ENCODE data around the gene PNISR.

PNISR gene

DNA sequence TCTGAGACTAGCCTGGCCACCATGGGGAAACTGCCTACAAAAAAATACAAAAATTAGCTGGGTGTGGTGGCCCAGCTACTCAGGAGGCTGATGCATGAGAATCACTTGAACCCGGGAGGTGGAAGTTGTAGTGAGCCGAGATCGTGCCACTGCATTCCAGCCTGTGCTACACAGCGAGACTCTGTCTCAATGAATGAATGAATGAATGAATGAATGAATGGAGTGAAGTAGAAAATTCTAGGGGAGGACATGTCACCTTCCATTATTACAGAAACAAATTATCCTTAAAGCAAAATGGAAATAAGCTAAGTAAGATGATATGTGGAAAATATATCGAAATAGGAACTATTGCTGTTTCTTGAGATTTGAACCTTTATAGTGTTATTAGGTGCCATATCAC is 2.9 kb upstream of the PNISR start:
- Histone ChIP-seq H3K27me3 (ENCODE audit: insufficient read depth, low read length) (no peaks in the 10 kb centered on the region), H3K9ac (ENCODE audit: low read depth, low read length) (no peak overlapping the region), H3K4me1 (ENCODE audit: insufficient read depth, low read length) (peaks cover 19% of the 10 kb centered on the region; the same call in 1 of the 2 replicates), H3K9me3 (ENCODE audit: insufficient read depth, low read depth, low read length) (no peaks in the 10 kb centered on the region), H3K36me3 (ENCODE audit: insufficient read depth, low read depth, low read length) (peaks cover 10% of the 10 kb centered on the region; the same call in 1 of the 2 replicates), H3K4me3 (ENCODE audit: low read length) (no peak overlapping the region), H3K27ac (ENCODE audit: low read length) (no peak overlapping the region)

DNA sequence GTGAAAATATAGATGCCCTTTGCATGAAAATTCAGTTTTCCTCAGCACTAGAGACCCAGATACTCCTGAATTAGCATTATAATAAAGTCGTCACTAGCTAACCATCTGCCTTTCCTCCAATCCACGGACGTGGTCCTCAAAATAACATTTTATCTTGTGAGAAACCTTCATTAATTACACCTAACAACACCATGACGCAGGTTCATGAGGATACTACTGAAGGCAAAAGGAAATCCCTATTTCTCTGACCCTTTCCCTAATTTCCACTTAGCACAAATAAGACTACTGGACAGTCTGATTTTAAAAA is 1.3 kb upstream of the PNISR start:
- Histone ChIP-seq H3K9me3 (ENCODE audit: insufficient read depth, low read depth, low read length) (no peaks in the 10 kb centered on the region), H3K4me3 (ENCODE audit: low read length) (peak overlapping the region; percentile 97), H3K27me3 (ENCODE audit: insufficient read depth, low read length) (no peaks in the 10 kb centered on the region), H3K9ac (ENCODE audit: low read depth, low read length) (peak overlapping the region; percentile 99; the same call in 1 of the 2 replicates), H3K27ac (ENCODE audit: low read length) (peak overlapping the region; percentile 81), H3K36me3 (ENCODE audit: insufficient read depth, low read depth, low read length) (peaks cover 22% of the 10 kb centered on the region), H3K4me1 (ENCODE audit: insufficient read depth, low read length) (peaks cover 19% of the 10 kb centered on the region; the same call in 1 of the 2 replicates)

DNA sequence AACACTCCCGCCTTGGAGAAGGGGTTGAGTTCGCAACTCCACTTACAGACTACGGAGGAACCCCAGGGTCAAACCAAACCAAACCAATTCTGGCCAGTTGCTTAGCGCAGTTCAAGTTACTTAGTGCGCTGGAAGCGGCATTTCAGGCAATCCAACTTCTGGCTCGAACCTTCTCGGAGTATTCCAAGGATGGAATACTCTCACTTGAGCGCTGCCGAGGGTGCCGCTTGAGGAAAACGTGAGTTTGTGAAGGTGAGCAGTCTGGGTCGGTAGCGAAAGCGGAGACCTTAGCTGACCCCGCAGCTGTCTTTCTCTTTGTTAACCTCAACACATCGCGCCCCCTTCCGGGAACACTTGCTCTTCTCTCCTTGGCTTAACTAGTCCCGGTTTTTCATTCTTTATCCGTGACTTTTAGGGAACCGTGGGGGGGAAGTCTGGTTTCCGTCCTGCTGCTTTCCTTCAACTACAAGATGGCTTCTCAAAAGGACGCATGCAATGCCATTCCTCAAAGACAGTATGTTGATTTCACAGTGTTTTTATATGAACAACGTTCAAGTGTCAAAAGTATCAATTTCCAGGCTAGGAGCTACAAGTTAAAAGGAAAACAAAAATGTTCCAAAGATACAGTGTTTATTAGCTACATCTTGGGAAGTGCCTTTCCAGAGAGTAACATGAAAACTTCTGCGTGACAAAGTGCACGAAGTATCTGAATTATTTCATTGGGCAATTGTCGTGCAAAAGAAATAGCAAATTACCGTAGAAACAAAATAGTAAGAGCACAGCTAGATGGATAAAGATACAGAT is 741 bp upstream of the PNISR start:
- Histone ChIP-seq H3K4me3 (ENCODE audit: low read length) (peak overlapping the region; percentile 97), H3K9me3 (ENCODE audit: insufficient read depth, low read depth, low read length) (no peaks in the 10 kb centered on the region), H3K9ac (ENCODE audit: low read depth, low read length) (peak overlapping the region; percentile 99), H3K4me1 (ENCODE audit: insufficient read depth, low read length) (peaks cover 19% of the 10 kb centered on the region; the same call in 1 of the 2 replicates), H3K27ac (ENCODE audit: low read length) (peak overlapping the region; percentile 81), H3K27me3 (ENCODE audit: insufficient read depth, low read length) (no peaks in the 10 kb centered on the region), H3K36me3 (ENCODE audit: insufficient read depth, low read depth, low read length) (peaks cover 26% of the 10 kb centered on the region)

DNA sequence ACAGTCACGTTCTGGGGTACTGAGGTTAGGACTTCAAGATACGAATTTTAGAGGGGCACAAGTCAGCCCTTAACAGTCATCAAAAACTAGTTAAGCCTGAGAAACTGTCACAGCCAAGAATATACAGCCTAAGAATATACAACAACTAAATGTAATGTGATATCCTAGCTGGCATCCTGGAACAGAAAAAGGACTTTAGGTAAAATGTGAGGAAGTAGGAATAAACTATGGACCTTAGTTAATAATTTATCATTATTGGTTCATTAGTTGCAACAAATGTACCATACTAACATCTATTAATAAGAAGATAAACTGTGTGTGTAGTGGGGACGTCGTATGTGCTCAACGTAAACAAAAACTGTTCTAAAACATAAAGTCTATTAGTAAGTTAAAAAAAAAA is 1.1 kb downstream of the PNISR start:
- Histone ChIP-seq H3K9me3 (ENCODE audit: insufficient read depth, low read depth, low read length) (no peaks in the 10 kb centered on the region), H3K27me3 (ENCODE audit: insufficient read depth, low read length) (no peaks in the 10 kb centered on the region), H3K36me3 (ENCODE audit: insufficient read depth, low read depth, low read length) (peaks cover 26% of the 10 kb centered on the region), H3K4me1 (ENCODE audit: insufficient read depth, low read length) (peaks cover 19% of the 10 kb centered on the region; the same call in 1 of the 2 replicates), H3K9ac (ENCODE audit: low read depth, low read length) (peak overlapping the region; percentile 99; the same call in 1 of the 2 replicates), H3K4me3 (ENCODE audit: low read length) (peak overlapping the region; percentile 97), H3K27ac (ENCODE audit: low read length) (peak overlapping the region; percentile 98)

DNA sequence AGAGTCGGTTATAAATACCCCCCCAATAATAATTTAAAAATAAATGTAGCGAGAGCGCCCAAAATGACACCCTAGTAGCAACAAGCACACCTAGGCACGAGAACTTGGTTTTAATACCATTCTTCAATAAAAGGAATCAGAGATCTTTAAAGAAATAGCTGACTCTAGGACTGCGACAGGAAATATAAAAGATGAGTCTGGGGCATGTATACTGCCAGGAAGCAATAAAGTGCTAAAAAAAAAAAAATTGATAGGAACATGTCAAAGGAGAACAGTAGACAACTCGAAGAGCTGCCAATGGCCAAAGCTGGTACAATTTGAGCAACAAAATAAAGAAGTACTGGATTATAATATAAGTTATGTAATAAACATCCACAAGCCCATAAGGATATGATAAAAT is 2.2 kb downstream of the PNISR start:
- Histone ChIP-seq H3K4me3 (ENCODE audit: low read length) (peak overlapping the region; percentile 97; the same call in 1 of the 2 replicates), H3K9ac (ENCODE audit: low read depth, low read length) (no peak overlapping the region), H3K4me1 (ENCODE audit: insufficient read depth, low read length) (peaks cover 19% of the 10 kb centered on the region; the same call in 1 of the 2 replicates), H3K27ac (ENCODE audit: low read length) (no peak overlapping the region), H3K27me3 (ENCODE audit: insufficient read depth, low read length) (no peaks in the 10 kb centered on the region), H3K36me3 (ENCODE audit: insufficient read depth, low read depth, low read length) (peaks cover 26% of the 10 kb centered on the region), H3K9me3 (ENCODE audit: insufficient read depth, low read depth, low read length) (no peaks in the 10 kb centered on the region)

DNA sequence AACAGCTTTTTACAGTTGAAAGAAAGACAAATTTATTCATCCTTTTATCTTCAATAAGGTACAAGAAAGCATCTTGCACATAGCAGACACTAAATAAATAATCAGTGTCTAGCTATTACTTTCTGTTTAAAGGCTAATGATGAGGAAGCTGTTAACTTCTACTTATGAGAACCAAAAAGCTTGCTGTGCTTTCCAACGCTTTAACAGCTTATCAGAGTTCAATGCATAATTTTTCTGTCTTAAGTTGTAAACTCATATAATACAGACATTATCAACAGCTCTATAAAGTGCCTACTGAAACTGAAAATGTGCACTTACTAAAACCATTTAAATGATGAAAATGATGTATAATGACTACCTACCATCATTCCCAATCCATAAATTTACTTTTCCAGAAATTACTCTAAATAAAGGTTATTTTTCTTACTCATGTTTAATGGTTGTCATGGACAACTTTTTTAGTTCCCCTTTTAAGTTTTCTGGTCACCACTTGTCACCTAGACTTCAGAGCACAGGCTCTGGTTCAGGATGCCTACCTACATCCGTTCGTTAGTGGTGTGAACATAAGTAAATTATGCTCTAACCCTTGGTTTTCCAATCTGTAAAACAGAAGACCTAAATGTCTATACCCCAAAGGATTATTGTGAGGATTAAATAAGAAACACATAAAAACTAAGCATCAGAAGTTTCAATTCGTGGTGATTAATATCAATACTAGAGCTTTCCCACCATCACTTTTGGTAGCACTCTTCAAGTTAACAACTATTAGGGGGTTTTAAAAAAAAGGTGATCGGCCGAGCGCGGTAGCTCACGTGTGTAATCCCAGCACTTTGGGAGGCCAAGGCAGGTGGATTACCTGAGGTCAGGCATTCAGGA is 8.0 kb downstream of the PNISR start:
- Histone ChIP-seq H3K4me3 (ENCODE audit: low read length) (no peak overlapping the region), H3K27ac (ENCODE audit: low read length) (no peak overlapping the region), H3K36me3 (ENCODE audit: insufficient read depth, low read depth, low read length) (peaks cover 55% of the 10 kb centered on the region)

DNA sequence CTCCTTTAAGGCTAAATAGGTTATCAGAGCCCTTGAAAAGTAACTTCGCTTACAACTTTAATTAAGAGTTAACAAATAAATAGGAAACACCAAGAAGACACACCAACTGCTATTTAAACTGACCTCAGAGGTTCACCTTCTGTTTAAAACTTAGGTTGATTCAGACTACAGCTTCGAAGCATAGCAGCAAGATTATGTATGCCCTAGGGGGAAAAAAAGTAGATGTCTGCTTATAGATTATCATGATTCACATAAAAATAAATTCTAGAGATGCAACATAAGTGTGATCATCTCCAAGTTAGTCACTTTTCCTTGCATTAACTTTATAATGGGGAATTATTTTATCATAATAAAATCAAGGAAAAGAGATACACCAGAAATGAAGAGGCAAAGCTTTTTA is 8.9 kb downstream of the PNISR start:
- Histone ChIP-seq H3K27ac (ENCODE audit: low read length) (no peak overlapping the region), H3K27me3 (ENCODE audit: insufficient read depth, low read length) (no peaks in the 10 kb centered on the region), H3K9me3 (ENCODE audit: insufficient read depth, low read depth, low read length) (no peaks in the 10 kb centered on the region), H3K36me3 (ENCODE audit: insufficient read depth, low read depth, low read length) (peaks cover 57% of the 10 kb centered on the region), H3K4me3 (ENCODE audit: low read length) (no peak overlapping the region), H3K9ac (ENCODE audit: low read depth, low read length) (no peak overlapping the region), H3K4me1 (ENCODE audit: insufficient read depth, low read length) (no peaks in the 10 kb centered on the region; the same call in 1 of the 2 replicates)

More for the DNA sequence above, 8.0 kb downstream of the PNISR start:
- no peaks in the 10 kb centered on the region; the same call in 1 of the 2 replicates for H3K4me1 ChIP-seq (ENCODE audit: insufficient read depth, low read length)
- no peaks in the 10 kb centered on the region for H3K27me3 ChIP-seq (ENCODE audit: insufficient read depth, low read length)
- no peaks in the 10 kb centered on the region for H3K9me3 ChIP-seq (ENCODE audit: insufficient read depth, low read depth, low read length)
- no peak overlapping the region for H3K9ac ChIP-seq (ENCODE audit: low read depth, low read length)

DNA sequence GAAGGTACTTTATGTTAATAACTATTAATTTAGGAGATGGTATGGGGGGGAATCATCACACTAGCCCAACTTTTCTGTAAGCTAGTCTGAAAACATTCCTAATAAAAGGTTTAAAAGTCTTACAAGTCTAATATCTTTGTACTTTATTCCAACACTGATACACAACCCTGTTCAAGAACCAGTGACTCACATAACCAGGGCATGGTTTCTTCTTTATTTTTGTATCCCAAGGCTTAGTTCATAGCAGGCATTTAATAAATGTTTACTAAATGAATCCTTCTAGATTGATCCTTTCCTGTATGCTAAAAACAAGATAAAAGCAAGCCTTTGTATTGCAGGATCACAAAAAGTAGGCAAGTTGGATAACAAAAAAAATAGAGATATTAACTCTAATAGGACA is 9.7 kb downstream of the PNISR start:
- H3K4me1 ChIP-seq (ENCODE audit: insufficient read depth, low read length) = no peaks in the 10 kb centered on the region
- no peaks in the 10 kb centered on the region for H3K9me3 ChIP-seq (ENCODE audit: insufficient read depth, low read depth, low read length)
- no peak overlapping the region for H3K4me3 ChIP-seq (ENCODE audit: low read length)
- H3K9ac ChIP-seq (ENCODE audit: low read depth, low read length) = no peak overlapping the region
- no peaks in the 10 kb centered on the region for H3K27me3 ChIP-seq (ENCODE audit: insufficient read depth, low read length)
- H3K27ac ChIP-seq (ENCODE audit: low read length) = no peak overlapping the region
- H3K36me3 ChIP-seq (ENCODE audit: insufficient read depth, low read depth, low read length) = peaks cover 63% of the 10 kb centered on the region

DNA sequence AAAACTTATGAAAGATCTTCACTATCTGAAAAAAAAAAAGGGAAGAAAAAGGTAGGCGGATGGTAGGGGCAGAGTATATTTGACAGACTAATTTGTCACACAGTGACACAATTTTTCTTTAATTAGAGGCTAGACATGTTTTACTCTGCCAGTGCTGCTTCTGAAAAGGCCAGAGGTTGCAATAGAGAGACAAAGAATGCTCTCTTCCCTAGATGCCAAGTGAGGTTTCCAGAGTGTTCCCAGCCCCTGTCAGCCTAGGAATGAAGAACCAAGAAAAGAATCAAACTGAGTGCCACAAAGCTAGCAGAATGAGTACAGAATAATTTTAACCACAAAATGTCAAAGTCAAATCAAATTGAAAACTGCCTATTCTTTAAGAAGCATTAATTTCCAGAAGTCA is 13.0 kb downstream of the PNISR start:
- Histone ChIP-seq H3K36me3 (ENCODE audit: insufficient read depth, low read depth, low read length) (peaks cover 94% of the 10 kb centered on the region), H3K9ac (ENCODE audit: low read depth, low read length) (no peak overlapping the region), H3K9me3 (ENCODE audit: insufficient read depth, low read depth, low read length) (no peaks in the 10 kb centered on the region), H3K27me3 (ENCODE audit: insufficient read depth, low read length) (no peaks in the 10 kb centered on the region), H3K4me1 (ENCODE audit: insufficient read depth, low read length) (no peaks in the 10 kb centered on the region), H3K27ac (ENCODE audit: low read length) (no peak overlapping the region), H3K4me3 (ENCODE audit: low read length) (no peak overlapping the region)

DNA sequence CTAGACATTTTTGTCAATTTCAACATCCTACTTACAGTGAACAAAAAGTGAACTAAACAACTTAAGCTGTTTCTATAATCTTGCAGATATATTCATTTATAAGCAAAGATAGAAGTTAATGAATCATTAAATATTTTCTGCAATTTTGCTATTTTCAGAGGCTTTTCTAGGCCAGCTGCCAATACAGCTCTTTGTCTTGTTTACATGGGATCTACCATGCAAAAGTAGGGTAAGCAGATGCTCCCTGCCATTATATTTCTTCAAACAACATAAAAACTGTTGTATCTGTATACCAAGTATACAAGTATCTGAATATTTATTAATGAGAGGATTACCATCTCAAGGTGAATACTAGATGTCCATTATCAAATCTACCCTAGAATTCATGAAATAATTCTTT is 15.4 kb downstream of the PNISR start:
- Histone ChIP-seq H3K9ac (ENCODE audit: low read depth, low read length) (no peak overlapping the region), H3K4me3 (ENCODE audit: low read length) (no peak overlapping the region), H3K27me3 (ENCODE audit: insufficient read depth, low read length) (no peaks in the 10 kb centered on the region), H3K9me3 (ENCODE audit: insufficient read depth, low read depth, low read length) (no peaks in the 10 kb centered on the region), H3K36me3 (ENCODE audit: insufficient read depth, low read depth, low read length) (peaks cover 100% of the 10 kb centered on the region), H3K4me1 (ENCODE audit: insufficient read depth, low read length) (no peaks in the 10 kb centered on the region), H3K27ac (ENCODE audit: low read length) (no peak overlapping the region)

DNA sequence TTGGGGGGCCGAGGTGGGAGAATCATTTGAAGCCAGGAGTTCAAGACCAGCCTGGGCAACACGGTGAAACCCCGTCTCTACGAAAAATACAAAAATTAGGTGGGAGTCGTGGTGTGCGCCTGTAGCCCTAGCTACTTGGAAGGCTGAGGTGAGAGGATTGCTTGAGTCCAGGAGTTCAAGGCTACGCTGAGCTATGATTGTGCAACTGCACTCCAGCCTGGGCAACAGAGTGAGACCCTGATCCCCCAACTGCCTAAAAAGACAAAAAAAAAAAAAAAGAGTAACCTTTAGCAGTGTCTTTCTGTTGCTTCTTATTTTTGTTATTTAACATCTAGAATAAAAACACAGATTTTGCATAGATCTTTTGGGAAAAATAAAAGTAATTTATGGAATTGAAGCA is 18.0 kb downstream of the PNISR start:
- no peaks in the 10 kb centered on the region for H3K9me3 ChIP-seq (ENCODE audit: insufficient read depth, low read depth, low read length)
- no peaks in the 10 kb centered on the region for H3K4me1 ChIP-seq (ENCODE audit: insufficient read depth, low read length)
- H3K36me3 ChIP-seq (ENCODE audit: insufficient read depth, low read depth, low read length) = peaks cover 100% of the 10 kb centered on the region
- H3K4me3 ChIP-seq (ENCODE audit: low read length) = no peak overlapping the region
- H3K27ac ChIP-seq (ENCODE audit: low read length) = no peak overlapping the region
- H3K27me3 ChIP-seq (ENCODE audit: insufficient read depth, low read length) = no peaks in the 10 kb centered on the region
- H3K9ac ChIP-seq (ENCODE audit: low read depth, low read length) = no peak overlapping the region

All from iPS-20b (cell line).